HG03460 (cell line): Measurements from ENCODE around the gene ERC2.

Experiments used
- ATAC-seq: cut with Tn5 transposase; IDR thresholded peaks from one replicate; pipeline ENCODE4 v1.9.1; 2021; ENCODE audit not compliant: unreplicated experiment

The ERC2 gene

DNA sequence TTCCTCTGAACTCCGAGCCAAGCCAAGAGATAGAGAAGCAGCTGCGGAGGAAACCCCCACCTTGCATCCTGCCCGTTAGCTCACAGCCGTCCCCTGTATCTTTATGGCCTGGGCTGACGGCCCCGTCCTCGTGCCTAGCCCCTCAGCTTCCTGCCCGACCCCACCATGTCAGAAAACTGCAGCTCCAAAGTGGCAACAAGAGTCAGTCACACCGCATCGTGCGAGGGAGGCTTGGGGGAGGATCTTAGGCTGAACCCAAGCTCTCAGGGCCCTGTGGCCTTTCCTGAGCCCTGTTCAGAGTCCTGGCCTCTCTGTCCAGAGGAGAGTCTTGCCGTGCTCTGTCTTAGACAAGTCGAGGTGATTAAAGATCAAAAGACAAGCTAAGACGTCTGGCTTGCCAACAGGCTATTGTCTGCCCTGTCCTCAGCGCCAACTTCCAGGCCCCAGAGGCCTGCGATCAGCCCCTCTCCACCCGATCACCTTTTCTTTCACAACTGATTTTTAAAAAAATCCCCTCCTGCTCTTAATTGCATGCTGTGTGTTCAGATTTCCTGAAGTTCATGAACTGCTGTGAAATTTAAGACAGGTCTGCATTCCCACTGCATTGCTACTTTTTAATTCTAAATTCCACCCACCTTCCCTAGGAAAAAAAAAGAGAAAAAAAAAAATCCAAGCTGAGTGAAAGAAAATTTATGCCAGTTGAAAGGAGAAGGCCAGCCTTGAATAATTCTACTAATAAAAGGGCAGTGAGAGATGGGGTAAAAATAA is 891.5 kb downstream of the ERC2 start:
- ATAC-seq, result no peak

DNA sequence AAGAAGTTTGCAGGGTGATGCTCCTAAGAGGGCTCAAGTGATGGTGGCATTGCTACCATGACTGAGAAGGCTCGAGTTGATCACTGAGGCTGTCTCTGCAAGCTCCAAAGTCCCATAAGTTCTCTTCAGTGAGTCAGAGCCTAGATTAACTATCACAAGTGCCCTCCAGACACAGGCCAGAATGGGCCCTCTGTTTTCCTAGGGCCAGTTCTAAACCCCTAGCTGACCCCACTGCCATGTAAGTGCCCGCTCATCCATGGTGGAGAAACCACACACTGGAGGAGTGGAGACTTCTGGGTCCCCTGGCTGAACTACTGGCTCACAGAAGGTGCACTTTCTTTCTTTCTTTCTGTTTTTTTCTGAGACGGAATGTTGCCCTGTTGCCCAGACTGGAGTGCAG is 893.6 kb downstream of the ERC2 start:
- ATAC-seq, result no peak

DNA sequence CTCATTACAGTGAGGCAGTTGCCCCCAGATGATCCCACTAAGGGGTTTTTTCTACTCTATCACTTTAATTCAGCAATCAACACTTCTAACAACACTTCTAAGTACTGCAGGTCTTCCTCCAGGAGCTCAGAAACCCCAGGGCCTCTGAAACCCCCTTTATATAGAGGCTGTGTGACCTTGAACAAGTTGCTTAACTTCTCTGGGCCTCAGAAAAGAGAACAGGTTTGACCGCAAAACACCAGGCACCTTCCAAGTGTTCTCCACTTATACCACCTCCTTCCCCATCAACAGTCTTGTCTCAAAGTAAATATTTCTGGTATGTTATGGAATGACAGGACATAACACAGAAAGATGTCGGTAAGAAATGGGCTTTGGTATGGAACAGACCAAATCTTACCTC is 895.5 kb downstream of the ERC2 start:
- ATAC-seq, result no peak

DNA sequence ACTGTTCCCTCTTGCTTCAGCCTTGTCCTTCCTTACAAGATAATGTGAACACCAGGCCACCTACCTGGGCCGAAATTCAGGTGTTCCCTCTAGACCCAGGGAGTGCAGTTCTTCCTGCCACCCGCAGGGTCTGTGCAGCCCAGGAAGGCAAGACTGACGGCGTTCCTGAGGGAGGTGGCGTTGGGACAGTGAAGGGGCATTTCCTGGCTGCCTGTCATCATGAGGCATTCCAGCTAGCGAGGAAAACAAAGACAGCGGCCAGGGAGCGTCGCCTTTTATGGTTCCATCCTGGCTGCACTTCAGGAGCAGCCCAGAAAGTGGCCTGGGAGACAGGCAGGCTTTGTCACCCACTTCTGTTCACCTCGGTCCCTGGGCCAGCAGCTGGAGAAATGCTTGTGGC is 896.4 kb downstream of the ERC2 start:
- no peak for ATAC-seq

DNA sequence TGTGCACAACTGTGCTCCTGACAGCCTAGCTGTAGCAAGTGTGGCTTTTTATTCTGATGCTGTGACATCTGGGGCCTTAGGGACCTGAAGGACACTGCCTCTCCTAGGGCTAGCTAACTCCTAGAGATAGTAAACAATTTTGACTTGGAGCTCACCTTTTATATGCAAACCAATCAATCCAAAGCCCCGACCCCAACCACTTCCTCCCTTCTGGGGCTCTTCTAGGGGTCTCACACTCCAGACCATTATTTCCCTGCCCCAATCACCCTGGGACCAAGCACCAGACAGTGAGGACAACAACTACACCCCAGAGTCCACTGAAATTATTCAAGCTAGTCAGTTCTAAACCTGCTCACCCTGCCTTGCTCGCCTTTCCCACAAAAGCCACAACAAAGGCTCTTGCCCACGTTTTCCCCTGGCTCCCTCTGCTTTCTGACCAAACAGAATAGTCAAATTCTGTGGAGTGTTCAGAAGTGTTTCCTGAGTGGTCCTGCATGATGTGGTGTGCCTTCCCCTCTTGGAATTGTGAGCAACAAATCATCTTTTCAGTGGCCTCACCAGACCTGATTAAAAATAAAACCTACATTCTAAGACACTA is 897.0 kb downstream of the ERC2 start:
- ATAC-seq, result no peak

DNA sequence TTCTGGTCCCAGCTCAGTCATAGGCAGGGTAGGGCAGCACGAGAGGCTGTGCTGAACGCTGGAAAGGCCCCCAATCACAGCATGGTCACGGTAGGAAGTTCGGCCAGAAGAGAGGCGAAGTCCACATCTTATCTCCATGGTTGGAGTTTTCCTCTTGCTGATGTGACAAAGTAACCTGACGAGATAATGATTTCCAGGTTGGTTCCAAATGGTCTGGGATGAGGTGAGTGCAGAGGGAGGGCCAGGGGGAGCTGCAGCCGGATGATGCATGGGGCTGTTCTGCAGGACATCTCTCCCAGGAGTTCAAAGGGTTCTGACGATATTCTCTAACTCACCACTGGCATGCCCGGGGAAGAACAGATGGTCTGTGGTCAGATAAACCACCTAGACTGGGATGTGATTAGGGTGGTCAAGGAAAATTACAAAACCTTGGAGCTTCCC is 898.0 kb downstream of the ERC2 start:
- ATAC-seq, result no peak

DNA sequence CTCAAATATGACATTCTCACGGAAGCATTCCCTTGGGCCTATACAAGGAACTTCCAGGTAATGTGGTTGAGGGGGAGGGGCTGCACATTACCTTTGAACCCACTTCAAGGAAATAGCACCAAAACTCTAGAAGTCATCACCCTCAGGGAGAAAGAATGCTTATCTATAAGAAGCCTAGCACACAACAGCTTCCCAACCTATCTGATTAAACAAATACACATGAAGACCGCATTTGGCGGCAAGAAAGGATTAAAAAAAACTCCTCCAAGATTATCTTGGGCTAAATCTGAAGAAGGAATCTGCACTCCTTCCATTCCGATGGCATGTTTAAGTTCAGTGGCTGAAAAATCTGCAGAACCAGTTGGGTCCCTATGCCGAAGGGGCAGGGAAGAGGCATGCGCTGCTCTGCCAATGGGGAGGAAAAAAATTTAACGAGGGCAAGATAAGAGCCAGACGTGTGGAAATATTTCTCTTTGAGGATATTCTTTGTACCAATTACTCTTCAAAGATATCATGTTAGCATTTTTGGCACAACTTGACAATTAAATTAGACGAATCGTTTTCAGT is 899.2 kb downstream of the ERC2 start:
- ATAC-seq, result no peak

DNA sequence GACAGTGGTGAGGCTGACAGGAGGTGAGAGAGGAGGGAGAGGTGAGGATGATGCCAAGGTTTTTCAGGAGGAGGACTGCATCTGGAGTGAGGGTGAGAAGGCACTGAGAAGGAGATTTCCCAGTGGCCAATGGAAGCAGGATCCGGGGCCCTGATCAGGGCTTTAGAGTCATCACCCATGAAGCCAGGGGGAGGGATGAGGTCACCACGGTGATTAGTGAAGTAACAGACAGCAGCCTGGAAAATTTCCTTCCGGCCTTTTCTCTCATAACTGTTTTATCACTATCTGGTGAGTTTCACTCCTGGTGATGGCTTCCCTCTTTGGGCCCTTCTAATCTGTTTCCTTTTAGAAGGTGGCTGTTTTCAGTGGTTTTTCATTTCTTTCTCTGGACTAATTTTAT is 900.7 kb downstream of the ERC2 start:
- ATAC-seq, result no peak

DNA sequence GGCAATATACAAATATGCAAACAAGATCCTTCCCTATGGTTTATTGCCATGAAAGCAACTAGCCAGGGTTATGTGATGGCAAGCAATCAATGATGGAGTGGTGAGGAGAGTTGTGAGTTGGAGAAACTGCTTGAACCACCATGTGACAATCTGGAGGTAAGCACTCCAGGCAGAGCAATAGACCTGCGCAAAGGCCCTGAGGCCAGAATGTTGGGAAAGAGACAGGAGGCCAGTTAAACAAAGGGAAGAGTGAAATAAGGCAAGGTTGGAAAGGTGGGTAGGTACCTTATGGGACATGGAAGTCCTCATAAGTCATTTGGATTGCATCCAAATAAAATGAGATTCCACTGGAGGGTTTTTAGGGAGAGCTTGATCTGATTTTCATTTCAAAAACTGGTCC is 901.1 kb downstream of the ERC2 start:
- ATAC-seq, result no peak

DNA sequence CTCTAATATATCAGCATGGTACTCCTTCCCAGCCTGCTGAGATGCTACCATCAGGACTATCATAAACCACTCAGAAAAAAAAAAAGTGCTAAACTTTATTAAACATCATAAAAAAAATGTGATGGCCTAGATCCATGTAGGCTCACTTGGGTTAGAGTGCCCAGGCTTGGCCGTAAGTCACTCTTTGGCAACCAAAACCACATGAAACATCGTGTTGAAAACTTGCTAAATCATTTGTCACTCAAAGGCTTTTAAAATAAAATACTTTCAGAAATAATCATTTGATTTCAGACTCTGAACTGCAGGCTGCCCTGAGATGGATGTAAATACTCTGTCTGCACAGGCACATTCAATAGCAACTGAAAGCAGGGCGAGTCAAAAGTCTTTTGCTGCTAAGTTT is 902.7 kb downstream of the ERC2 start:
- no peak for ATAC-seq

DNA sequence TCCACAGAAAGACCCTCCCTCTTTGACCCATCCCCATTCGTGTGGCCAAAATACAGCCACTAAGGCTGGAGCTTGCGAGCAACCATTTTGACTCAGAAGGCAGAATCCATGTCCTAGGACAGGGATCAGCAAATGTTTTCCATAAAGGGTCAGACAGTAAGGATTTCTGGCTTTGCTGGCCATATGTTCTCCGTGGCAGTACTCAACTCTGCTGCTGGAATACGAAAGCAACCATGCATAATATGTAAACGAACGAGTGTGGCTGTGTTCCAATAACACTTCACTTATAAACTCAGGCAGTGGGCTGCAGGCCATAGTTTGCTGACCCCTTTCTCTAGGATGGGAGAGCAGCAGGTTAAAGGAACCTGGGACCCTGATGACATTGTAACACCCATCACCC is 903.5 kb downstream of the ERC2 start:
- ATAC-seq, result no peak

DNA sequence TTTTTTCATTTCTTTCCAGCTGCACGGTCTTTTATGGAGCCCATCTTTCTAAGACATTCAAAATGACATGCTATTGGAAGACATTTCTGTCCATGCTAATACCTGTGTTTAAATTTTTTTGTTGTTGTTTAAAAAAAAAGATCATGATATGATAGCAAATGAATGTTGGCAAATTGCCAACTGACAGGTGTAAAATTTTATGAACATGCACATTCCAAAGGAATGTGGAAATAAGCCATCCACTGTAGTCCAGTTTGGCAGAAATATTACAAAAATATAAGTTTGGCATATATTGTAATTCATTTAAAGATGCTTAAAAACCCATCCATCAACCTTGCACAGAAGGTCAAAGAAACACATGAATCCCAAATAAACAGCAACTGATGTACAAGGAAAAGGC is 905.6 kb downstream of the ERC2 start:
- no peak for ATAC-seq

DNA sequence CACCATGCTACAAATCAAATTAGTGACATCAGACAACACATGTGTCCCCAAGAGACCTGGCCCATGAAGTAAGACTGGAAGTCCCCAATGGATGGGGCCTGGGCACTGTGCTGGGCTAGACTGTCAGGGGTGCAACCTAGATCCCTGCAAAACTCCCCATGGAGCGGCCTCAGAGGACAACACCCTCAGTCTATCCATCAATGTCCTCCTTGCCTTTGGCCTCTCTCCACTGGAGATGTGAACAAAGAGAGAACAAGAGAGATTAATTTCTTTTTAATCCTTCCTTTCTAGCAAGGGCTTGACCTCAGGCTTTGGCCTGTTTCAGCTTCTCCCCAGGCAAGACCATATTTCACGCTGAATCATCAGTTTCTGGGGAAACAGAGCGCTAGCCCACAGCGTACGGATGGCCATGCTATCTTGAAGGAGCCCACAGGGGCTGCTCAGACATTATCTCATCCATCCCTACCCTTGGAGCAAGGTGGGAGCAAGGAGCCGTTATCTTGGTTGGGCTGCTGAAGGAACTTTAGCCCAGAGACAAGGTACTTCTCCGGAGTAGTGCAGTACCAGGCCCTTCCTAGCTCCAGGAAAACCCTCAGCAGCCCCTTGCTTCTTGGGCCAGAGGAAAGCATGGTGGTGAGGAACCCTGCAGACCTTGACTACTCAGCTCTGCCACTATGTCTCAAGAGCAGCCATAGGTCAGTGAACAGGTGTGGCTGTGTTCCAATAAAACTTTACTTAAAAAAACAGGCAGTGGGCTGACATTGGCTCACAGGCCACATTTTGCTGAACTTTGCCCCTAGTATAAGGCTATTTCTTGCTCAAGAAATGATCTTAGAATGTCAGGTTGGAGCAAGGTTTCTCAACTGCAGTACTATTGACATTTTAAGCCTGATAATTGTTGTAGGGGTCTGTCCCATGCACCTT is 908.5 kb downstream of the ERC2 start:
- no peak for ATAC-seq

DNA sequence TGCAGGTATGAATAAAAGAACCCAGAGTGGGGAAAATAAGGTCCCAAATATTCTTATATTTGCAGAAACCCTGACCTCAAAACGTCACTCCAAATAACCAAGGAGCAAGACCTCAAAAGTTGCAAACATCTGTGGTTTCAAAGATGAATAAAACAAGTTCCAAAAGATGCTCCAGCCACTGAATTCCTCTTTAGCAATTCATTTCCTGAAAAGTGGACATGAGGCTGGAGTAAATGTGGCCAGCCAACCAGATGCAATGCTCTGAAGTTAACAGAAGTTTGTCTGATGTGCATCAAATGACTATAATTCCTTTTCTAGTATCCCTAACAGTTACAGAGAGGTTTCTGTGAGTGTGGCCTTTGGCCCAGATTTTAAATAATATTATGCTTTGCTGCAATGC is 910.0 kb downstream of the ERC2 start:
- no peak for ATAC-seq

DNA sequence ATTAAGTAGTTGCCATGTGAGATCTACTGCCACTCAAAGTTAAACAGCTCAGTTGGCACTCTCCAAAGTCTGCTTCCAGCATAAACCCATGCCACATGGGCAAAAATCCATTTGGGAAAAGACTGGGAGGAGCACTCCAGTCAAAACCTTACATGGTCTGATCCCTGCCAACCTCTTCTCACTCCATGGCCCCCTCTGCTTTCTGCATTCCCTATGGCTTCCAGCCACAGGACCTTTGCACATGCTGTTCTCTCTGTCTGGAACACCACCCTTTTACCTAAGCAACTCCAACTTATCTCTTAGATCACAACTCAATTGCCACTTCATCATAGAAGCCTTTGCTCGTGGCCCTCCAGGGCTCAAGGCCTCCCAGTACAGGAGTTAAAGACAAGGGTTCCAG is 910.7 kb downstream of the ERC2 start:
- no peak for ATAC-seq

DNA sequence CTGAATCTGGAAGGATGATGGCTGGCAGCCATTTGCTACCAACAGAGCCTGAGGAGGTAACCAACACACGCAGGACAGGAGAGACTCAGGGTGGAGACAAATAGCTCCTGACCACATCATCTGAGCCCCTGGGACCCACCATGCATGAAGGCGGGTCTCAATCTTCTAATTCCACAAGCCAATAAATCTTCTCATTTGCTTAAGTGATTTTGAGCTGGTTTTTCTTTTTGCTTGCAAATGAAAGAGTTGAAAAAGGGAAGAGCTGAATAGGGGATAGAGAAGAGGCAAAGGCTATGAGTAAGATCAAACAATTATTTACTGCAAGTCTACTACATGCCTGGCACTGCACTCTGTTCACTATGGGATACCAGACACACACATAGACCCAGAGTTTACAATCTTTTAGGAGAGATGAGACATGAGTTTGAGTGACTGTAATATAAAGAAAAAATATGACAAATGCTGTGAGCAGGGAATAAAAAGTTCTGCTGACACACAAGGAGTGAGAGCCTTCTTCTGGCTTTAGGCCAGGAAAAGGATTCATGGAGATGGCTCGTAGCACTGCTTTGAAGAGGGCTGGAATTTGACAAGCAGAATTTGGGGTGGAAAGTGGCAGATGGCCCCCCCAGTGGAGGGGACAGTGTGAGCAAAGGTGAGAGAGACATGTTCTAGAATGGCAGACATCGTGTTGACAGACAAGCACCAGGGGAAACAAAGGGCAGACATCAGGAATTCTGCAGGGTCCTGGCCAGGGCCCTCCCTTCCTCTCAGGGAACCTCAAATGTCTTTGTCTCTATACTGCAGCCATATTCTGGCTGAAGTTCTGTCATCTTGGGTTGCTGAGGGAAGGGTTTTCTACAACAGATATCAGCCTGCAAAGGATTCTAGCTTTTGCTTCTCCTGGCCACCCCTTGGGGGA is 911.4 kb downstream of the ERC2 start:
- ATAC-seq, result no peak

DNA sequence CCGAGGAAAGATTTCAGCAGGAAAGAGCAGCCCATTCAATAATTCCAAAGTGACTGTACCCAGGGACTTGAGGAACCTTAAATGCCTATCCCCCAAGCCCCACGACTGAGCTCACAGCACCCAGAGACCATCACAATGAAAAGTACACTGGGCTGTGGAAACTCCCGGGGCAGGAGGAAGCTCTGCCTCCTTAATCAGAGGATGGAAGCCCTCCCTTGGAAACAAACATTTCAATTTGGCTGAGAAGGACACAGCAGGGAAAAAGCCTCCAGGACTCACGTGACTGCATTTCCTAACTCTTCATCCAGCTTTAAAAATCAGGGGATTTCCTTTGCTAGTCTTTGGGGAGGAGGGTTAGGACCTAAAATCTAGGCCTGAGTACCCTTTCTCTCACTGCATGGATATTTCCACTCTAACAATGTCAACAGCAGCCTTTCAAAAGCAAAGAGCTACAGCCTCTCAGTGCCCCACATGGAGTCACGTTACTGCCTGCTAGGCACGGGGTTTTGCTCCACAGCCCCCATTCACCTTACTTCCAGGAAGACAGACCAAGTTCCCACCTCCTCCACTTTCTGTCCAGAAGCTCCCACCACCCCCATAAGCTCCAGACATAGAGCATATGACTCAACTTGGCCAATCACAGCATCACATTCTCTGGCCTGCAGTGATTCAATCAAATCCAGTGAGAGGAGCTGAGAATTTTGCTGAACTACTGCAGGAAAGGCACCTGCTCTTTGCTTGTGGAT is 912.2 kb downstream of the ERC2 start:
- no peak for ATAC-seq

DNA sequence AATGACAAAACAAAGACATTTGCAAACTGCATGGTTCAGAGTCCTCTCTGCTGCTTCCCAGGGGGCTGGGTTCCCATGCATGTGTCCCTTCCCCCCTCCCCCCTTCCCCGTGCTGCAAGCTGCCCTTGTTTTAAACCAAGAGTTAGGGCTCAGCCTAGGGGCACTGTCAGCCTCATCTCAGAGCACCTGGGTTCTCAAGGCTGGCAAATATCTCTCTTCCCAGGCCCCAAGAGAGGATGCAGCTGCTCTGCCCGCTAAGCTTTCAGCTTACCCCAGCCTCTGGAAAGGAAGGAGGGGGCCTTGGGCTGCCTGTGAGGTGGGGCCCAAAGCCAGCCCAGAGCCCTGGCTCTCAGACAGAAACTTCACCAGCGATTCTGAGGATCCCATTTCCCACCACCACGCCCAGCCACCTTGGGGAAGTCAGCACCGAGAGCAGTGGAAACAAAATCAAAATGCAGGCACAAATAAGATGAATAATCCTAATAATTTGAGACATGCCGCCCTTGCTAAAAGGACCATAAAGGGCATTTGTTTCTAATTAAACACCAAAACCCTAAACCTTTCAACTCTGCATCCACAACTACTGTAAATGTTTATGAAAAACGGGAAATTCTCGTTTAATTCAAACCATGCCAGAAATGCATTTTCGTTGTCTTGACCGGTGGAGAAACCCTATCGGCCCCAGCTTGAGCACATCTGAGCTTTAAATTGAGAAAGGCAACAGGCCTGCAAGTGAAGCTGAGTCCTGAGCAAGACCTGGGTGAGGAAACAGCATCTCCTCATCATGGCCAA is 913.4 kb downstream of the ERC2 start:
- no peak for ATAC-seq

DNA sequence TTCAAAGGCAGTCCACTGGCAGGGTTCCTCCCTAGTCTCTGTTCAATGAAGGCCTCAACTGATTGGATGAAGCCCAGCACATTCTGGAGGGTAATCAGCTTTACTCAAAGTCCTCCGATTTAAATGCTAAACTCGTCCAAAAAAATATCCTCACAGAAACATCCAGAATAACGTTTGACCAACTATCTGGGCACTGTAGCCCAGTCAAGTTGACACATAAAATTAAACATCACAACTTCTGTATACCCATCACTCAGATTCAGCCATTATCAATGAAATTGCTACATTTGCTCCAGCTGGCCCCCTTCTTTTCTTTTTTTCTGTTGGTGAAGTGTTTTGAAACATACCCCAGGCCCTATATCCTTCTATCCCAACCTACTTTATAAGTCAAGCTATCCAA is 916.6 kb downstream of the ERC2 start:
- ATAC-seq, result no peak
